HCEC 1CT (cell line): Measurements from ENCODE around the gene SPATA17.

Experiments used
- DNase-seq: peaks from one replicate; pipeline ENCODE4 v3.0.0-alpha.2; 2017

Gene SPATA17

GRCh38 chr1:217857061-217857460, 225.9 kb downstream of the SPATA17 start:
- no peak for DNase-seq

GRCh38 chr1:217861658-217862057, 230.5 kb downstream of the SPATA17 start:
- DNase-seq, result no peak

GRCh38 chr1:217867446-217867995, 236.4 kb downstream of the SPATA17 start:
- no peak for DNase-seq

- no peak for DNase-seq
Observed at GRCh38 chr1:217871955-217872354, 240.8 kb downstream of the SPATA17 start.

- no peak for DNase-seq
Observed at GRCh38 chr1:217875229-217875628, 244.1 kb downstream of the SPATA17 start.

- DNase-seq, result no peak
Observed at GRCh38 chr1:217876401-217876800, 245.3 kb downstream of the SPATA17 start.

GRCh38 chr1:217876896-217877295, 245.8 kb downstream of the SPATA17 start:
- no peak for DNase-seq

GRCh38 chr1:217881131-217881543, 250.0 kb downstream of the SPATA17 start:
- peak; percentile 37 for DNase-seq

- DNase-seq, result peak; percentile 32
Observed at GRCh38 chr1:217881607-217882332, 250.6 kb downstream of the SPATA17 start.

GRCh38 chr1:217885181-217885580, 254.0 kb downstream of the SPATA17 start:
- no peak for DNase-seq

- no peak for DNase-seq
Observed at GRCh38 chr1:217888328-217888727, 257.2 kb downstream of the SPATA17 start.

GRCh38 chr1:217889401-217889800, 258.3 kb downstream of the SPATA17 start:
- no peak for DNase-seq

GRCh38 chr1:217891966-217892365, 260.8 kb downstream of the SPATA17 start:
- no peak for DNase-seq

- DNase-seq, result peak; percentile 11
Observed at GRCh38 chr1:217892750-217893149, 261.6 kb downstream of the SPATA17 start.

- DNase-seq, result no peak
Observed at GRCh38 chr1:217895841-217896240, 264.7 kb downstream of the SPATA17 start.

- no peak for DNase-seq
Observed at GRCh38 chr1:217896490-217896889, 265.3 kb downstream of the SPATA17 start.

- no peak for DNase-seq
Observed at GRCh38 chr1:217897100-217897499, 266.0 kb downstream of the SPATA17 start.

- DNase-seq, result no peak
Observed at GRCh38 chr1:217899614-217900013, 268.5 kb downstream of the SPATA17 start.

GRCh38 chr1:217907504-217907903, 276.4 kb downstream of the SPATA17 start:
- peak; percentile 64 for DNase-seq

GRCh38 chr1:217910203-217910602, 279.1 kb downstream of the SPATA17 start:
- DNase-seq, result no peak

GRCh38 chr1:217910791-217911320, 279.7 kb downstream of the SPATA17 start:
- DNase-seq, result no peak

- no peak for DNase-seq
Observed at GRCh38 chr1:217911908-217912307, 280.8 kb downstream of the SPATA17 start.

- DNase-seq, result no peak
Observed at GRCh38 chr1:217917281-217917887, 286.2 kb downstream of the SPATA17 start.
